Aorta (tissue), 5 donors: ENCODE data around the gene UBQLNL. TPM values are rescaled to one million over a fixed set of nuclear protein-coding genes. Genes with fewer than 3 reads are reported as not detected.

ENCODE experiments used
- ATAC-seq: fragments of 200-7000 bp; cut with Tn5 transposase; one replicate; pipeline ENCODE4 v1.9.1; 2022; ENCODE audit warnings: moderate library complexity; ENCODE audit not compliant: low FRiP score
- DNase-seq, 2 donors: peaks; one replicate each; pipeline ENCODE4 v3.0.0-alpha.2; 2020
- H3K27ac ChIP-seq, 2 donors: one replicate each; pipeline ENCODE4 v1.5.1; 2013; ENCODE audit warnings: low read length in 2 of 2, mild to moderate bottlenecking in 2 of 2, moderate library complexity in 2 of 2, control low read depth in 1 of 2, inconsistent platforms in 1 of 2, low read depth in 1 of 2
- H3K27me3 ChIP-seq, 2 donors: one replicate each; pipeline ENCODE4 v1.6.1; 2013; ENCODE audit warnings: control low read depth in 1 of 2, low read length in 1 of 2, mild to moderate bottlenecking in 1 of 2, moderate library complexity in 1 of 2; ENCODE audit not compliant: insufficient read depth in 2 of 2, control insufficient read depth in 1 of 2
- H3K36me3 ChIP-seq, 2 donors: one replicate each; pipeline ENCODE4 v1.6.1; 2013; ENCODE audit warnings: control low read depth in 1 of 2, low read length in 1 of 2, mild to moderate bottlenecking in 1 of 2; ENCODE audit not compliant: insufficient read depth in 2 of 2, control insufficient read depth in 1 of 2
- H3K4me1 ChIP-seq, 2 donors: one replicate each; pipeline ENCODE4 v1.6.1; 2013; ENCODE audit warnings: low read length in 2 of 2, control low read depth in 1 of 2, mild to moderate bottlenecking in 1 of 2, moderate library complexity in 1 of 2; ENCODE audit not compliant: insufficient read depth in 2 of 2, control insufficient read depth in 1 of 2
- H3K4me3 ChIP-seq, 2 donors: one replicate each; pipeline ENCODE4 v1.5.1; 2013; ENCODE audit warnings: low read length in 2 of 2, control low read depth in 1 of 2, mild to moderate bottlenecking in 1 of 2
- H3K9me3 ChIP-seq: one replicate; pipeline ENCODE4 v1.6.1; 2013; ENCODE audit warnings: mild to moderate bottlenecking, low read length; ENCODE audit not compliant: control insufficient read depth
- WGBS, 2 donors: extraction: QIAGEN DNeasy Blood & Tissue Kit; methylation state at CpG; one replicate each; pipeline ENCODE4 v1.1.7; 2013; 5-methylcytosine and 5-hydroxymethylcytosine counted together
- intact Hi-C, 2 donors: fragments of 100-400 bp; cut with DNase I; formaldehyde crosslinking; loops; one replicate each; pipeline versions ENCODE4 v1.14.2 to v1.15.0; 2022
- polyA plus RNA-seq, 2 donors: library from polyadenylated mRNA; stranded (reverse); fragments of 200-250 nt; gene quantifications; one replicate each; pipeline ENCODE4 v1.2.3, GENCODE V29; 2013
- total RNA-seq, 2 donors: library from RNA; stranded (reverse); fragmentation: NEBNext Ultra II Directional; extraction: Animal tissue kit (Norgen Biotek cat#: 25700); gene quantifications; one replicate each; pipeline ENCODE4 v1.2.1, GENCODE V29; 2021
- donor health status: healthy with polysubstance abuse.
- donor health status: Bipolar disorder and iron deficiency.
- donor health status: DM: no; HTN: no; CAD: no.
- donor health status: DM: no; HTN: no; CAD: no.
- donor health status: DM: yes; HTN: yes; CAD: no.

The UBQLNL gene
- total and polyA plus RNA-seq, 4 donors = 0.88 to 1.6 (median 1.3) TPM; not detected in 1

DNA sequence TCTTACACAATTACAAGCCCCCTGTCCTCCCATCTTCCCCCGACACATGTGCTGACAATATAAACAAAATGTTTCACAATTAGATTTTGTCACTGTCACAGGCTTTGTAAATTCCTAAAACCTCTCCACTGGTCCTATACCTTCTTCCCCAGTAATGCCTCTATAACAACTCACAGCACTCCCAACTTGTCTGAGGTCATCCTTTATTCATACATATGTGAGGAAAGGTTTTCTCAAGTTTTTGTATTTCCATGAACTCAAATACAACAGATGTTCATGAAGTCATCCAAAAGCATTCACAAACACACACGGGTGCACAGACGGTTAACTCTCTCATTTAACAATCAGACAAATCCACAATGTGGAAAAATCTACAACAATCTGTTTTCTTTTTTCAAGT lies 30.0 kb upstream of the UBQLNL start:
- no peak for ATAC-seq
- H3K36me3 ChIP-seq = no peaks in the 10 kb centered on the region
- H3K27ac ChIP-seq = no peak overlapping the region
- 88 to 91% methylated on average over 3 of the region's 3 CpGs for WGBS, 2 donors
- no peaks in the 10 kb centered on the region for H3K4me1 ChIP-seq
- no peaks in the 10 kb centered on the region for H3K9me3 ChIP-seq
- intact Hi-C loops = no loop called here
- H3K27me3 ChIP-seq = no peaks in the 10 kb centered on the region
- no peak for DNase-seq
- no peak overlapping the region for H3K4me3 ChIP-seq

- 24 to 29% methylated on average over 1 of the region's 1 CpG for WGBS, 2 donors
- ATAC-seq (no peak), DNase-seq (no peak)
- Histone ChIP-seq H3K36me3 (no peaks in the 10 kb centered on the region), H3K9me3 (no peaks in the 10 kb centered on the region), H3K27ac (no peak overlapping the region), H3K4me1 (no peaks in the 10 kb centered on the region), H3K4me3 (no peak overlapping the region), H3K27me3 (no peaks in the 10 kb centered on the region)
- intact Hi-C loops = no loop called here
Measured at GRCh38 chr11:5541427-5541826, 24.9 kb upstream of the UBQLNL start.

GRCh38 chr11:5536482-5536881 lies 20.0 kb upstream of the UBQLNL start:
- no peaks in the 10 kb centered on the region for H3K36me3 ChIP-seq
- no peak overlapping the region for H3K27ac ChIP-seq
- ATAC-seq (no peak), DNase-seq (no peak)
- H3K27me3 ChIP-seq = no peaks in the 10 kb centered on the region
- H3K4me3 ChIP-seq = no peak overlapping the region
- no peaks in the 10 kb centered on the region for H3K9me3 ChIP-seq
- H3K4me1 ChIP-seq = no peaks in the 10 kb centered on the region
- intact Hi-C loops = no loop called here

GRCh38 chr11:5534046-5534445 lies 17.5 kb upstream of the UBQLNL start:
- H3K4me1 ChIP-seq = no peaks in the 10 kb centered on the region
- no peaks in the 10 kb centered on the region for H3K36me3 ChIP-seq
- no peaks in the 10 kb centered on the region for H3K9me3 ChIP-seq
- ATAC-seq = no peak
- no peaks in the 10 kb centered on the region for H3K27me3 ChIP-seq
- no peak for DNase-seq
- intact Hi-C loops = no loop called here
- H3K27ac ChIP-seq = no peak overlapping the region
- WGBS, 2 donors = 55 to 57% methylated on average over 1 of the region's 1 CpG
- H3K4me3 ChIP-seq = no peak overlapping the region

DNA sequence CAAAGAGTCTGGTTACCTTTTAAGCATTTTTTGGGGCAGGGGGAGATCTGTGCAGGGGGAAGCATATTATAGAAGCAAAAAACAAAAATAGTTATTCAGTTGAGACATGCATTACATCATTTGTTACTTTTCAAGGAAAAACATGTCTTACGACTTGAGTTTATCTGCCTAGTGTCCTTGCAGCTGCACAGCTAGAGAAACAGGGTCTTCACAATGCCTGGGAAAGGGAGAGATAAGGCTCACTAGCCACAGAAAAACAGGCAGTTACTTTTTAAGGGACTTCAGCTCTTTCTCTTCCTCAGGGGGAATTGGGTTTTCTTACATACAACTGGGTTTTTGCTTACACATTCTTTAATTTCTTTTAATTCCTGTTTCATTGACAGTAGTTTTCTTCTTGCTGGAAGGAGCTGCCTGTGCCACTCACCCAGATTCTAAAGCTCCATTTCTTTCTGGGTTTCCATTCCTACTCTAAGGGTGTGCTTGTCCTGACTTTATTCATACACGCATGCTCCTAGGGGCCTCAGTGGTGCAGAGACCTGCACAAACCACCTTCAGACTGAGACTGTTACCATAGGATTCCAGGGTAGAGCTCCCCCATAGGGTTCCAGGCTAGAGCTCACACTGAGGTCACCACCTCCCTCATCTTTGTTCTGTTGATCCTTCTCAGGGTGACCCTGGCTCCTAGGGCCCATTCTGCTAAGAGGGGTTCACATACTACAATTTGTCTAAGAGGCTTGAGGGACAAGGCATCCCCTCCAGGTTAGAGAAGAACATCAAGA lies 14.7 kb upstream of the UBQLNL start:
- no peak for ATAC-seq
- intact Hi-C loops = no loop called here
- H3K4me3 ChIP-seq = no peak overlapping the region
- no peak for DNase-seq
- no peak overlapping the region for H3K27ac ChIP-seq
- peaks cover 1% of the 10 kb centered on the region for H3K9me3 ChIP-seq
- 66 to 71% methylated on average over 2 of the region's 2 CpGs for WGBS, 2 donors
- no peaks in the 10 kb centered on the region for H3K4me1 ChIP-seq
- H3K36me3 ChIP-seq = no peaks in the 10 kb centered on the region
- H3K27me3 ChIP-seq = no peaks in the 10 kb centered on the region

- intact Hi-C loops = no loop called here
- DNase-seq (no peak), ATAC-seq (no peak)
- Histone ChIP-seq H3K27me3 (no peaks in the 10 kb centered on the region), H3K4me3 (no peak overlapping the region), H3K27ac (no peak overlapping the region), H3K9me3 (peaks cover 1% of the 10 kb centered on the region), H3K36me3 (no peaks in the 10 kb centered on the region), H3K4me1 (no peaks in the 10 kb centered on the region)
- 22 to 27% methylated on average over 1 of the region's 1 CpG for WGBS, 2 donors
Measured at GRCh38 chr11:5528495-5528894, 12.0 kb upstream of the UBQLNL start.

DNA sequence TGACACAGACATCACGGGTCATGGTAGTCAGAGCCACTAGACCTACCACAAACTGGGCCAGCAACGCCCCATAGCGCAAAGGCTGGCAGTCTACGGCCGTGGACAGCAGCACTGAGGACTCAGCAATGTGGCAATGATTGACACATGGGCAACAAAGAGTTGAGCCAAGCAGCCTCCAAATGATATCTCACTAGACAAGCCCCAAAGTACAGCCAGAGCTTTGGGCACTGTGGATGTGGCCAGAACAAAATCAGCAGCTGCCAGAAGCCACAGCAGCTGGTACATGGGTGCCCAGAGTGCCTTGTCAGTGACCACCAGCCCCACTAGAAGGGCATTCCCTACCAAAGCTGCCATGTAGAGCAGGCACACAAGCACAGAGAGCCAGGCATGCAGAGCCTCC lies 11.2 kb upstream of the UBQLNL start:
- DNase-seq = no peak
- H3K36me3 ChIP-seq = no peaks in the 10 kb centered on the region
- no peaks in the 10 kb centered on the region for H3K27me3 ChIP-seq
- intact Hi-C loops = no loop called here
- 88 to 93% methylated on average over 5 of the region's 5 CpGs for WGBS, 2 donors
- H3K4me1 ChIP-seq = no peaks in the 10 kb centered on the region
- H3K27ac ChIP-seq = no peak overlapping the region
- H3K9me3 ChIP-seq = peaks cover 1% of the 10 kb centered on the region
- no peak for ATAC-seq
- H3K4me3 ChIP-seq = no peak overlapping the region

- Histone ChIP-seq H3K27me3 (no peaks in the 10 kb centered on the region), H3K4me3 (no peak overlapping the region), H3K4me1 (no peaks in the 10 kb centered on the region), H3K27ac (no peak overlapping the region), H3K36me3 (no peaks in the 10 kb centered on the region), H3K9me3 (peaks cover 1% of the 10 kb centered on the region)
- no peak for ATAC-seq
- no peak for DNase-seq
- intact Hi-C loops = no loop called here
- WGBS, 2 donors = 59 to 71% methylated on average over 3 of the region's 3 CpGs
Measured at GRCh38 chr11:5524756-5525155, 8.3 kb upstream of the UBQLNL start.

GRCh38 chr11:5522308-5522707 lies 5.8 kb upstream of the UBQLNL start:
- no peaks in the 10 kb centered on the region for H3K4me1 ChIP-seq
- no peaks in the 10 kb centered on the region for H3K36me3 ChIP-seq
- no peak for DNase-seq
- H3K4me3 ChIP-seq = no peak overlapping the region
- peaks cover under 1% of the 10 kb centered on the region for H3K9me3 ChIP-seq
- WGBS, 2 donors = 91 to 97% methylated on average over 2 of the region's 2 CpGs
- intact Hi-C loops = no loop called here
- no peaks in the 10 kb centered on the region for H3K27me3 ChIP-seq
- no peak for ATAC-seq
- no peak overlapping the region for H3K27ac ChIP-seq
